ENCODE results near the gene KRTAP10-3.
"Not testable (repeated sequence)": the region's sequence is repeated elsewhere in the genome, so short reads cannot be mapped to it uniquely, and the experiment has no call there.

The KRTAP10-3 gene

GRCh38 chr21:44558695-44559094, at the start of gene KRTAP10-3:
KRTAP10-3 (minus strand) TSS chr21:44558795; CDS start chr21:44558715, 80 bp downstream.
- DNase-seq = no peak

GRCh38 chr21:44606495-44606894, 47.9 kb upstream of the KRTAP10-3 start:
- DNase-seq = no peak

- DNase-seq = no peak
Observed at GRCh38 chr21:44603911-44604310, 45.3 kb upstream of the KRTAP10-3 start.

GRCh38 chr21:44603109-44603875, 44.7 kb upstream of the KRTAP10-3 start:
- no peak for DNase-seq

GRCh38 chr21:44602463-44602850, 43.9 kb upstream of the KRTAP10-3 start:
- DNase-seq = no peak

GRCh38 chr21:44601596-44602462, 43.2 kb upstream of the KRTAP10-3 start:
- DNase-seq = no peak

GRCh38 chr21:44601091-44601490, 42.5 kb upstream of the KRTAP10-3 start:
- DNase-seq = not testable (repeated sequence)

GRCh38 chr21:44600118-44600978, 41.8 kb upstream of the KRTAP10-3 start, which contains the start of gene KRTAP10-7:
KRTAP10-7 (plus strand) TSS chr21:44600597; CDS start chr21:44600622, 25 bp downstream.
- DNase-seq = not testable (repeated sequence)

- DNase-seq = no peak
Observed at GRCh38 chr21:44599264-44600029, 40.9 kb upstream of the KRTAP10-3 start.

- DNase-seq = no peak
Observed at GRCh38 chr21:44598061-44598460, 39.5 kb upstream of the KRTAP10-3 start.

- no peak for DNase-seq
Observed at GRCh38 chr21:44596068-44596725, 37.6 kb upstream of the KRTAP10-3 start.

GRCh38 chr21:44595524-44595923, 36.9 kb upstream of the KRTAP10-3 start:
- DNase-seq = no peak

GRCh38 chr21:44594406-44594916, 35.9 kb upstream of the KRTAP10-3 start:
- no peak for DNase-seq

GRCh38 chr21:44593598-44594405, 35.2 kb upstream of the KRTAP10-3 start:
- peak; percentile 31 for DNase-seq

GRCh38 chr21:44592446-44593311, 34.1 kb upstream of the KRTAP10-3 start, which contains the start of gene KRTAP10-6:
KRTAP10-6 (minus strand) TSS chr21:44592505; CDS start chr21:44592484, 21 bp downstream.
- DNase-seq = no peak

GRCh38 chr21:44591801-44592130, 33.2 kb upstream of the KRTAP10-3 start:
- not testable (repeated sequence) for DNase-seq

- not testable (repeated sequence) for DNase-seq
Observed at GRCh38 chr21:44590897-44591800, 32.6 kb upstream of the KRTAP10-3 start.

GRCh38 chr21:44590311-44590721, 31.7 kb upstream of the KRTAP10-3 start:
- DNase-seq = no peak
